Endothelial cell of umbilical vein (primary cell): ENCODE measurements around the gene MTLN. TPM values are rescaled to one million over a fixed set of nuclear protein-coding genes. Genes with fewer than 3 reads are reported as not detected.
"Not testable (repeated sequence)": the region's sequence is repeated elsewhere in the genome, so short reads cannot be mapped to it uniquely, and the experiment has no call there.

Source experiments
- BruUV-seq: library from RNA; stranded (reverse); fragments of 400-500 nt; replicated peaks from 2 replicates; lab custom pipeline; 2021; lab: Mats Ljungman, UMichigan
- CTCF ChIA-PET: fragments of 300-600, 350-600 bp; sonication (Branson Sonifier 250); formaldehyde crosslinking; loops from one replicate; lab custom pipeline; 2021; ENCODE audit warnings: antibody characterized with exemption, inconsistent platforms; lab: Charles Lee
- POLR2A ChIA-PET: fragments of 300-600, 350-600 bp; sonication (Branson Sonifier 250); formaldehyde crosslinking; loops from one replicate; lab custom pipeline; 2021; ENCODE audit warnings: antibody characterized with exemption, inconsistent platforms; lab: Charles Lee
- DNase-seq: peaks from one replicate; pipeline ENCODE4 v3.0.0-alpha.2; 2011; ENCODE audit warnings: low read depth, low spot score
- FAIRE-seq: peaks from 2 replicates; lab custom pipeline; 2011; peaks lifted over from hg19 to GRCh38; lab: Jason Lieb, UNC
- H2AFZ ChIP-seq: 2 replicates; pipeline ENCODE4 v1.6.0; 2012; ENCODE audit warnings: low read depth, low read length, control low read depth, inconsistent platforms
- H3K27ac ChIP-seq: 2 replicates; pipeline ENCODE4 v1.5.1; 2011; ENCODE audit warnings: low read depth, mild to moderate bottlenecking, control low read depth, low read length, moderate library complexity; ENCODE audit not compliant: insufficient read depth
- H3K27me3 ChIP-seq, 2 experiments: 2 replicates each; pipeline versions ENCODE4 v1.6.0 to v1.6.1; 2011; ENCODE audit warnings: low read length in 2 of 2, mixed read lengths in 1 of 2; ENCODE audit not compliant: control insufficient read depth in 2 of 2, insufficient read depth in 2 of 2
- H3K36me3 ChIP-seq, 2 experiments: 2 replicates in 1 of 2; 3 replicates in 1 of 2; pipeline ENCODE4 v1.5.1; 2011; ENCODE audit warnings: low read length in 2 of 2, mild to moderate bottlenecking in 1 of 2, moderate library complexity in 1 of 2; ENCODE audit not compliant: control insufficient read depth in 2 of 2, insufficient read depth in 2 of 2; ENCODE audit errors: extremely low read depth in 1 of 2
- H3K4me1 ChIP-seq: 3 replicates; pipeline ENCODE4 v1.5.1; 2011; ENCODE audit warnings: mild to moderate bottlenecking, low read length; ENCODE audit not compliant: control insufficient read depth, insufficient read depth; ENCODE audit errors: extremely low read depth
- H3K4me2 ChIP-seq: 2 replicates; pipeline ENCODE4 v1.6.1; 2011; ENCODE audit warnings: low read length, control low read depth, mixed read lengths; ENCODE audit not compliant: insufficient read depth
- H3K4me3 ChIP-seq, 3 experiments: fragments of 200-600 bp in 1 of 3; sonication (generic), shearing (Covaris generic) in 1 of 3; replicated peaks in 1 of 3; 2 replicates each; pipeline ENCODE4 v1.5.1; 2011 to 2016; ENCODE audit warnings: control low read depth in 3 of 3, low read length in 3 of 3, mild to moderate bottlenecking in 2 of 3, inconsistent platforms in 1 of 3, low read depth in 1 of 3, moderate library complexity in 1 of 3; ENCODE audit not compliant: insufficient read depth in 1 of 3
- H3K79me2 ChIP-seq: 2 replicates; pipeline ENCODE4 v1.6.0; 2012; ENCODE audit warnings: low read length, inconsistent platforms; ENCODE audit not compliant: control insufficient read depth, insufficient read depth
- H3K9ac ChIP-seq: replicated peaks from 2 replicates; pipeline ENCODE3; 2011; ENCODE audit warnings: low read length, control low read depth; ENCODE audit not compliant: insufficient read depth; ENCODE audit errors: extremely low read depth
- H3K9me1 ChIP-seq: replicated peaks from 3 replicates; pipeline ENCODE4 v1.6.0; 2011; ENCODE audit warnings: mild to moderate bottlenecking, low read length; ENCODE audit not compliant: control insufficient read depth, insufficient read depth; ENCODE audit errors: extremely low read depth
- H3K9me3 ChIP-seq: replicated peaks from 2 replicates; pipeline ENCODE4 v1.5.1; 2012; ENCODE audit warnings: low read length, inconsistent platforms; ENCODE audit not compliant: control insufficient read depth, insufficient read depth
- H4K20me1 ChIP-seq: replicated peaks from 2 replicates; pipeline ENCODE3; 2011; ENCODE audit warnings: mild to moderate bottlenecking, low read length; ENCODE audit not compliant: control insufficient read depth, insufficient read depth; ENCODE audit errors: extremely low read depth
- GATA2 ChIP-seq: IDR thresholded peaks from 2 replicates; pipeline ENCODE4 v1.7.0; 2011; ENCODE audit warnings: low read depth, mild to moderate bottlenecking, moderate library complexity, mixed read lengths, low read length; ENCODE audit not compliant: insufficient read length, insufficient read depth
- JUN ChIP-seq: IDR thresholded peaks from 2 replicates; pipeline ENCODE4 v1.6.1; 2011; ENCODE audit warnings: borderline replicate concordance, low read depth; ENCODE audit not compliant: insufficient read length, insufficient read depth
- MAX ChIP-seq: IDR thresholded peaks from 2 replicates; pipeline ENCODE4 v1.6.1; 2011; ENCODE audit not compliant: insufficient read depth, insufficient read length
- MYC ChIP-seq: IDR thresholded peaks from one replicate; pipeline ENCODE4 v1.6.1; 2011; ENCODE audit warnings: mild to moderate bottlenecking, low read depth, low read length
- POLR2AphosphoS5 ChIP-seq: IDR thresholded peaks from 2 replicates; pipeline ENCODE4 v1.6.1; 2012; ENCODE audit warnings: low read depth, mild to moderate bottlenecking, control low read depth, low read length, moderate library complexity; ENCODE audit not compliant: insufficient read depth
- dilution Hi-C: fragments of 300-500 bp; cut with MboI; formaldehyde crosslinking; loops from one replicate; pipeline ENCODE4 v1.15.0; 2019; ENCODE audit warnings: low sequenced_read_pairs; ENCODE audit not compliant: extremely low pct_ligation_motif_present
- intact Hi-C: fragments of 100-400 bp; cut with micrococcal nuclease; formaldehyde crosslinking; loops from one replicate; pipeline ENCODE4 v1.10.0; 2022
- polyA plus RNA-seq, 4 experiments: library from polyadenylated mRNA; depleted of rRNA in 3 of 4; stranded (reverse) in 3 of 4; unstranded in 1 of 4; fragments of >200 nt; gene quantifications; 2 replicates each; pipeline versions ENCODE4 v1.2.1 to v1.2.3, GENCODE V29; 2011 to 2012; ENCODE audit warnings: missing spikeins in 1 of 4
- total RNA-seq: library from RNA; stranded (reverse); gene quantifications from 2 replicates; pipeline ENCODE4 v1.2.3, GENCODE V29; 2021

Gene MTLN
- total and polyA plus RNA-seq, 2 donors (not counting 3 experiments of a cell fraction or from before 2014, with no cell fraction given): 34.4 to 46.0 TPM

GRCh38 chr2:110229886-110230285 is 17.5 kb upstream of the MTLN start:
- H3K4me1 ChIP-seq, H3K4me2 ChIP-seq, BruUV-seq, H3K27me3 ChIP-seq, FAIRE-seq, H3K9me3 ChIP-seq, DNase-seq, POLR2A ChIA-PET, H3K9me1 ChIP-seq, H4K20me1 ChIP-seq, CTCF ChIA-PET, dilution Hi-C loops, H3K27ac ChIP-seq, H3K4me3 ChIP-seq, H3K36me3 ChIP-seq, H2AFZ ChIP-seq, H3K79me2 ChIP-seq, H3K9ac ChIP-seq, intact Hi-C loops: not testable (repeated sequence)

GRCh38 chr2:110222626-110223025 is 10.3 kb upstream of the MTLN start:
- H3K9me1 ChIP-seq, intact Hi-C loops, H4K20me1 ChIP-seq, POLR2A ChIA-PET, DNase-seq, BruUV-seq, H3K4me2 ChIP-seq, H3K27ac ChIP-seq, H3K36me3 ChIP-seq, H3K4me1 ChIP-seq, H2AFZ ChIP-seq, H3K9me3 ChIP-seq, H3K79me2 ChIP-seq, dilution Hi-C loops, CTCF ChIA-PET, H3K4me3 ChIP-seq, FAIRE-seq, H3K9ac ChIP-seq: not testable (repeated sequence)
- peaks cover 27 to 47% of the 10 kb centered on the region in 2 experiments for H3K27me3 ChIP-seq

- H3K79me2 ChIP-seq: no peaks in the 10 kb centered on the region
- no peak overlapping the region for H3K4me2 ChIP-seq
- H3K4me1 ChIP-seq: no peaks in the 10 kb centered on the region
- no peaks in the 10 kb centered on the region for H3K9me1 ChIP-seq
- H3K9ac ChIP-seq: no peak overlapping the region
- H2AFZ ChIP-seq: no peak overlapping the region
- CTCF ChIA-PET: no interaction called here
- no peaks in the 10 kb centered on the region for H3K9me3 ChIP-seq
- intact Hi-C loops (no loop called here), dilution Hi-C loops (no loop called here)
- no peak for FAIRE-seq
- TF ChIP-seq GATA2: no peak
- TF ChIP-seq POLR2AphosphoS5: no peak
- no peak for TF ChIP-seq MYC
- TF ChIP-seq JUN: no peak
- TF ChIP-seq MAX: no peak
- peaks cover 30 to 53% of the 10 kb centered on the region in 2 experiments for H3K27me3 ChIP-seq
- no peak overlapping the region for H3K27ac ChIP-seq
- POLR2A ChIA-PET: no interaction called here
- no peak for DNase-seq
- no TSS peak for BruUV-seq
- no peaks in the 10 kb centered on the region for H3K36me3 ChIP-seq
- no peaks in the 10 kb centered on the region for H4K20me1 ChIP-seq
- H3K4me3 ChIP-seq: no peak overlapping the region
Measured at GRCh38 chr2:110221938-110222337, 9.6 kb upstream of the MTLN start.
